SK-N-SH (cell line): ENCODE results near the gene RHCE.
"Not testable (repeated sequence)": the region's sequence is repeated elsewhere in the genome, so short reads cannot be mapped to it uniquely, and the experiment has no call there.

Experiments used
- CTCF ChIP-seq: fragments of 200-600 bp; sonication (generic); IDR thresholded peaks from 2 replicates; pipeline ENCODE4 v1.6.1; 2017; ENCODE audit warnings: antibody characterized with exemption, mild to moderate bottlenecking, moderate library complexity
- EP300 ChIP-seq, 2 experiments: IDR thresholded peaks; 2 replicates each; pipeline versions ENCODE4 v1.4.0 to v1.6.1; 2012; ENCODE audit warnings: borderline replicate concordance in 1 of 2, low read depth in 1 of 2, low read length in 1 of 2
- EZH2phosphoT487 ChIP-seq: fragments of 200-600 bp; sonication (generic); IDR thresholded peaks from 2 replicates; pipeline ENCODE4 v1.6.1; 2017; ENCODE audit warnings: low read depth, mixed run types, mild to moderate bottlenecking, antibody characterized with exemption, moderate library complexity, borderline replicate concordance
- FOSL2 ChIP-seq: IDR thresholded peaks from 2 replicates; pipeline ENCODE4 v1.4.0; 2012; ENCODE audit warnings: low read depth, mild to moderate bottlenecking, moderate library complexity, borderline replicate concordance
- JUND ChIP-seq: IDR thresholded peaks from 2 replicates; pipeline ENCODE4 v1.4.0; 2012
- MXI1 ChIP-seq: IDR thresholded peaks from 2 replicates; pipeline ENCODE4 v1.6.1; 2012; ENCODE audit warnings: mild to moderate bottlenecking, low read depth, low read length, improper control_type of control experiment
- NFIC ChIP-seq: IDR thresholded peaks from 2 replicates; pipeline ENCODE4 v1.4.0; 2012; ENCODE audit warnings: borderline replicate concordance
- NRF1 ChIP-seq: IDR thresholded peaks from 2 replicates; pipeline ENCODE4 v1.6.1; 2012; ENCODE audit warnings: low read depth, mild to moderate bottlenecking, low read length
- PBX3 ChIP-seq: IDR thresholded peaks from 2 replicates; pipeline ENCODE4; 2012
- POLR2AphosphoS5 ChIP-seq: IDR thresholded peaks from 2 replicates; pipeline ENCODE4 v1.6.1; 2012; ENCODE audit warnings: low read depth, low read length
- RFX5 ChIP-seq: IDR thresholded peaks from 2 replicates; pipeline ENCODE4 v1.6.1; 2012; ENCODE audit warnings: mild to moderate bottlenecking, improper control_type of control experiment, low read length
- SMC3 ChIP-seq: IDR thresholded peaks from 2 replicates; pipeline ENCODE4 v1.6.1; 2012; ENCODE audit warnings: low read depth, low read length, improper control_type of control experiment
- TCF12 ChIP-seq: IDR thresholded peaks from 2 replicates; pipeline ENCODE4 v1.4.0; 2012

GRCh38 chr1:25423206-25423605 is 2.6 kb upstream of the RHCE start:
- TF ChIP-seq SMC3; PBX3; CTCF; FOSL2; MXI1; TCF12; POLR2AphosphoS5; EP300 (IDR thresholded peaks at IDR 0.05; ENCODE audit: borderline replicate concordance in 1 of 2, low read depth in 1 of 2, low read length in 1 of 2); NRF1; JUND; EZH2phosphoT487; NFIC; RFX5: not testable (repeated sequence)
